Type B pancreatic cell (in vitro differentiated cells): ENCODE data around the gene DOK5. TPM values are rescaled to one million over a fixed set of nuclear protein-coding genes. Genes with fewer than 3 reads are reported as not detected.

Experiments used
- DNase-seq: peaks from one replicate; pipeline ENCODE4 v3.0.0; 2021; ENCODE audit warnings: mixed read lengths; ENCODE audit not compliant: unreplicated experiment; ENCODE audit errors: extremely low spot score
- H3K27ac Mint-ChIP-seq: 2 replicates; pipeline ENCODE4 v1.8.0; 2021; ENCODE audit warnings: mild to moderate bottlenecking, mixed read lengths
- H3K27me3 Mint-ChIP-seq: 2 replicates; pipeline ENCODE4 v1.8.0; 2021; ENCODE audit warnings: mixed read lengths
- H3K36me3 Mint-ChIP-seq: 2 replicates; pipeline ENCODE4 v1.8.0; 2021; ENCODE audit warnings: mixed read lengths
- H3K4me1 Mint-ChIP-seq: one replicate; pipeline ENCODE4 v1.8.0; 2021; ENCODE audit warnings: mixed read lengths; ENCODE audit not compliant: unreplicated experiment
- H3K4me3 Mint-ChIP-seq: 2 replicates; pipeline ENCODE4 v1.8.0; 2021; ENCODE audit warnings: mild to moderate bottlenecking, mixed read lengths
- H3K9me3 Mint-ChIP-seq: 2 replicates; pipeline ENCODE4 v1.8.0; 2021; ENCODE audit warnings: mixed read lengths
- total RNA-seq: library from RNA; stranded (reverse); gene quantifications from 2 replicates; pipeline ENCODE4 v1.2.1, GENCODE V29; 2021; ENCODE audit warnings: low replicate concordance
- TF ChIP-seq, protein P1 (sequence below): fragments of 200-600 bp; sonication (generic); conservative IDR thresholded peaks from 2 replicates; pipeline ENCODE4 v1.5.0; 2021; ENCODE audit warnings: antibody characterized with exemption, mild to moderate bottlenecking

Gene DOK5
- total RNA-seq, 1 donor from 2014 or later = 26.9 TPM

- Mint-ChIP-seq H3K4me1 (no peaks in the 10 kb centered on the region), H3K36me3 (peaks cover 3% of the 10 kb centered on the region), H3K27ac (no peak overlapping the region), H3K4me3 (no peak overlapping the region), H3K9me3 (no peaks in the 10 kb centered on the region), H3K27me3 (no peaks in the 10 kb centered on the region)
- TF ChIP-seq, protein P1, sequence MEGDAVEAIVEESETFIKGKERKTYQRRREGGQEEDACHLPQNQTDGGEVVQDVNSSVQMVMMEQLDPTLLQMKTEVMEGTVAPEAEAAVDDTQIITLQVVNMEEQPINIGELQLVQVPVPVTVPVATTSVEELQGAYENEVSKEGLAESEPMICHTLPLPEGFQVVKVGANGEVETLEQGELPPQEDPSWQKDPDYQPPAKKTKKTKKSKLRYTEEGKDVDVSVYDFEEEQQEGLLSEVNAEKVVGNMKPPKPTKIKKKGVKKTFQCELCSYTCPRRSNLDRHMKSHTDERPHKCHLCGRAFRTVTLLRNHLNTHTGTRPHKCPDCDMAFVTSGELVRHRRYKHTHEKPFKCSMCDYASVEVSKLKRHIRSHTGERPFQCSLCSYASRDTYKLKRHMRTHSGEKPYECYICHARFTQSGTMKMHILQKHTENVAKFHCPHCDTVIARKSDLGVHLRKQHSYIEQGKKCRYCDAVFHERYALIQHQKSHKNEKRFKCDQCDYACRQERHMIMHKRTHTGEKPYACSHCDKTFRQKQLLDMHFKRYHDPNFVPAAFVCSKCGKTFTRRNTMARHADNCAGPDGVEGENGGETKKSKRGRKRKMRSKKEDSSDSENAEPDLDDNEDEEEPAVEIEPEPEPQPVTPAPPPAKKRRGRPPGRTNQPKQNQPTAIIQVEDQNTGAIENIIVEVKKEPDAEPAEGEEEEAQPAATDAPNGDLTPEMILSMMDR = no peak
- no peak for DNase-seq
Measured at GRCh38 chr20:54570561-54570960, 95.2 kb downstream of the DOK5 start.

GRCh38 chr20:54572665-54573435 lies 97.5 kb downstream of the DOK5 start:
- H3K27ac Mint-ChIP-seq = no peak overlapping the region
- peaks cover 3% of the 10 kb centered on the region for H3K27me3 Mint-ChIP-seq
- H3K9me3 Mint-ChIP-seq = no peaks in the 10 kb centered on the region
- TF ChIP-seq, protein P1 = no peak
- no peaks in the 10 kb centered on the region for H3K4me1 Mint-ChIP-seq
- no peak overlapping the region for H3K4me3 Mint-ChIP-seq
- H3K36me3 Mint-ChIP-seq = peaks cover 3% of the 10 kb centered on the region
- no peak for DNase-seq

- no peak overlapping the region for H3K27ac Mint-ChIP-seq
Measured at GRCh38 chr20:54573838-54574237, 98.4 kb downstream of the DOK5 start.

DNA sequence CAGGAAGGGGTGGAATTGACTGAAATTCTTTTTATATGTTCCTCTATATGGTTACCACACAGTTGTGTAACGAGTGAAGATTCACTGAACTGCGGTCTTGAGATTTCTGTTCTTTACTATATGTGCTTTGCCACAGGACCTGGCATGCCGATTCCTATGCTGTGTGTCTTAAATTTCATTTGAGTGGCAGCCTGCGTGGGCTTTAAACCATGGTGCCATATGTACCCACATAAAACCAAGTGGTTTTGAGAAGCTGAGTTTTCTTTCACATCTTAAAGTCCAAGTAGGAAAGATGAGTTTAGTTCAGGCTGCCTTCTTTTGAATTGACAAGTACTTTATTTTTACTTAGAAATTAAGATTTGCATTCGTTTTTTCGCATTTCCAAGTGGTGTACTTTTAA lies 101.1 kb downstream of the DOK5 start:
- H3K9me3 Mint-ChIP-seq = no peaks in the 10 kb centered on the region
- no peak overlapping the region for H3K4me3 Mint-ChIP-seq
- no peak overlapping the region for H3K27ac Mint-ChIP-seq
- TF ChIP-seq, protein P1 = no peak
- peaks cover 3% of the 10 kb centered on the region for H3K27me3 Mint-ChIP-seq
- no peaks in the 10 kb centered on the region for H3K4me1 Mint-ChIP-seq
- H3K36me3 Mint-ChIP-seq = peaks cover 3% of the 10 kb centered on the region
- no peak for DNase-seq

More at GRCh38 chr20:54573838-54574237, 98.4 kb downstream of the DOK5 start:
- Mint-ChIP-seq H3K4me3 (no peak overlapping the region), H3K36me3 (peaks cover 3% of the 10 kb centered on the region), H3K27me3 (peaks cover 3% of the 10 kb centered on the region), H3K4me1 (no peaks in the 10 kb centered on the region), H3K9me3 (no peaks in the 10 kb centered on the region)
- TF ChIP-seq, protein P1 = no peak
- DNase-seq = no peak

DNA sequence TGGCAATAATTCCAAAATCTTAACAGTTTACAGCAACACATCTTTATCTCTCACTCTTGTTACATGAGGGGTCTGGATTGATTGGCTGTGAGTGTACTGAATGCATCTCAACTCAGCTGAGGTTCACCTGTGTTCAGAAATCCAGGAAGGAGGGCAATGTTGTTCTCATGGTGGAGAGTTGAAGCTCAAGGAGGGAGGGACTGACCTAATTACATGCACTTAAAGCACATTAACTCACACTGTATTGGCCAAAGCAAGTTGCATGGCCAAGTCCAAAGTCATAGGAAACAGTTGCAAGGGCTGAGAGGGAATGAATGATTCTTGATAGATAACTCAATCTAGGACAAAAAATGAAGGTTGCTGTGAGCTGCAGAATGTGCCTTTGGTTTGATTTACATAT lies 102.2 kb downstream of the DOK5 start:
- Mint-ChIP-seq H3K4me3 (no peak overlapping the region), H3K27ac (no peak overlapping the region), H3K36me3 (peaks cover 3% of the 10 kb centered on the region), H3K9me3 (peaks cover 3% of the 10 kb centered on the region), H3K4me1 (no peaks in the 10 kb centered on the region), H3K27me3 (peaks cover 3% of the 10 kb centered on the region)
- DNase-seq = no peak
- TF ChIP-seq, protein P1 = no peak
